ENCODE data around the gene SOWAHA.

Gene SOWAHA

DNA sequence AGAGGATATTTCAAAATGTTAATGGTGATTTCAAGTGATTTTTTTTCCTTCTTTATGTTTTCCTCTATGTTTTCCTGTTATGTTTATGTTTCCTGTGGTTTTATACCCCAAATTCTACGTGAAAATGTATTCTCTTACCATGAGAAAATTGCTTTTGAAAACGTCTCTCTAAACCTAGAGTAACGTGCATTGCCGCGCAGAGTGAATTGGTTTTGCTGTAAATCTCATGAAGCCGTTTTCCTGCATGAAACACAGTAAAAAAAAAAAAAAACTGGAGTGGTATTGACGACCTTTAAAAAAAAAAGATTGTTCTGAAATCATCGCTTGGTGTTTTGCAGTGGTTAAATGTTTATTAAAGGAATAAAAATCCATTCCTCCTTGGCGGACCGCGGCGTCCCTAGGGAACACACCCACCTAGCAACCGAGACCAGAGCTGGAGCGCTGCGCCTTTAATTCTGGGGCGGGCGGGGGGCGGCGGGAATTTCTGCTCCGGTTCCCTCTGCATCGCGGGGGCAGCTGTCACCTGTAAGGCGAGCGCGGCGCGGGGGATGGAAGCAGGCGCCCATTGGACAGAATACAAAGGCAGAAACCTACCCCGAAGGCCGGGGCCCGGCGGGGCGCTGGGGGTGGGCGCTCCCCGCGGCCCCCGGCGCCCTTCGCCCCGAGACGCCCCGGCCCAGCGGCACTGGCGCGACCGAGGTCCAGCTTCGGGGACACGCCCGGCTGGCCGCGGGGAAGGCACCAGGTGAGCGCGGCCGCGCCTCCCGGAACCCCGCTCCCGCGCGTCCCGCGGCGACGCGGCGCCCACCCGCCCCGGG, at the start of gene SOWAHA:
Gene SOWAHA, plus strand, starts transcription at position 522 of the 818 bp plus-strand sequence. CDS start 320 bp downstream, outside the sequence.
- no peak within 1 kb of the TSS for H3K9ac ChIP-seq (ENCODE audit: low read length)
- H3K36me3 ChIP-seq (ENCODE audit: control insufficient read depth, low read depth, low read length), result no peaks in the 10 kb centered on the region
- peaks cover 75% of the 10 kb centered on the region for H3K27me3 ChIP-seq (ENCODE audit: control insufficient read depth, insufficient read depth, low read length)
- H3K4me1 ChIP-seq (ENCODE audit: control insufficient read depth, low read depth, low read length), result peaks cover 6% of the 10 kb centered on the region
- no peak within 1 kb of the TSS for H3K27ac ChIP-seq (ENCODE audit: low read length)
- peak within 1 kb of the TSS; percentile 32 for H3K4me3 ChIP-seq (ENCODE audit: low read length)
- H3K9me3 ChIP-seq (ENCODE audit: control insufficient read depth, low read depth, low read length), result no peaks in the 10 kb centered on the region

GRCh38 chr5:132764051-132764450, 49.1 kb upstream of the SOWAHA start:
- Histone ChIP-seq H3K9ac (ENCODE audit: low read length) (no peak overlapping the region), H3K27ac (ENCODE audit: low read length) (no peak overlapping the region), H3K4me3 (ENCODE audit: low read length) (no peak overlapping the region), H3K27me3 (ENCODE audit: control insufficient read depth, insufficient read depth, low read length) (no peaks in the 10 kb centered on the region), H3K36me3 (ENCODE audit: control insufficient read depth, low read depth, low read length) (no peaks in the 10 kb centered on the region), H3K9me3 (ENCODE audit: control insufficient read depth, low read depth, low read length) (no peaks in the 10 kb centered on the region), H3K4me1 (ENCODE audit: control insufficient read depth, low read depth, low read length) (no peaks in the 10 kb centered on the region)

DNA sequence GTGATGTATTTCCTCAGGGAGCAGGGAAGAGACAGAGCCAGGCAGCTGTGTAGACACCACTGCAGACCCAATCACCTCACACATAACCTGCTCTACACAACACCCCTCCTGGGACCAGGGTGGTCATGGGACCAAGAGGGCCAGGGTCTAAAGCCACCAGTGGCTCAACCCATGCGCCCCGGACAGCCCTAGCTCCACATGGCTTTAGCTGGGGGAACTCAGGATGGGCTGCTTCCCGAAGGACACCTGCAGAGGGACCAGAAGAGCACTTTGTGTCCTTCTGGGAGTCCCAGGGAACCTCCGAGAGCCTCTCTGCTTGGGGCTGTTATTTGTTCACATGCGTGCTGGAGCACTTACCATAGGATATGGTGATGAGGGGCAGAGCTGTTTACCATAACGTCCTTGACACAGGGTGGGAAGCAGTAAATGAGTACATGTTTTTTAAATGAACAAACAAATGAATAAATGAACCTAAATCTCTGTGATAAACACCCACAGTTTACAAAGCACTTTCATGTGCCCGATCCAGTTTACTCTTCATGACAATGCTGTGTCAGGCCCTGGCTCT, 48.3 kb upstream of the SOWAHA start:
- H3K27me3 ChIP-seq (ENCODE audit: control insufficient read depth, insufficient read depth, low read length), result no peaks in the 10 kb centered on the region
- no peaks in the 10 kb centered on the region for H3K4me1 ChIP-seq (ENCODE audit: control insufficient read depth, low read depth, low read length)
- no peak overlapping the region for H3K9ac ChIP-seq (ENCODE audit: low read length)
- no peaks in the 10 kb centered on the region for H3K36me3 ChIP-seq (ENCODE audit: control insufficient read depth, low read depth, low read length)
- no peak overlapping the region for H3K4me3 ChIP-seq (ENCODE audit: low read length)
- no peaks in the 10 kb centered on the region for H3K9me3 ChIP-seq (ENCODE audit: control insufficient read depth, low read depth, low read length)
- no peak overlapping the region for H3K27ac ChIP-seq (ENCODE audit: low read length)

DNA sequence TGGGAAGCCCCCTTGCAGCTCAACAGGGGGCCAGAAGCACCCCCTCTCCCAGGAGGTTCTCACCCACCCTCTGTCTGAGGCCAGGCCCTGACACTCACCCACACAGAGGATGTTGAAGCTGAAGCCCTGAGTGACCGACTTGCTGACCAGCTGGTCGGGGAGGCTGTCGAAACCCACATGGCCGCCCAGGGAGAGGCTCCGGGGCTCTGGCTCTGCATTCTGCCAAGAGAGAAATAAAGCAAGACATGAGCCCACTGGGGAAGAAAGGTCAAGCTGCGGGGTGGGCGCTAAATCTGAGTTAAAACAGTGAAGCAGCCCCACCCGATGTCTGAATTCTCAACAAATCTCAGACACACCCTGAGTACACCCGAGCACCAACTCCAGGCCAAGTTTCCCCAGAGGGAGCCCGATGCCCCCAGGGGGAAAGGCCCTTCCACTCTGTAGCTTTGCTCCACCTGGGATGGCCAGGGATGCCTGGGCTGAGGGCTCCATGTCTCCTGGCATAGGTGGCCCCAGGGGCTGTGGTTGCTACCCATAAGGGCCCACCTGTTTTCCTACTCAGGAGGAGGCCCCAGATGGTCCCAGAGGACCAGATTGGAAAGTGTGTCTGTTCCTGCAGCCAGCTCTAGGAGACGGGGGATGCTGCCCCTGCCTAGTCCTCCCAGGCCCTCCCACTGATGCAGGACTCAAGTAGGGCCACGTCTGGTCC, 47.6 kb upstream of the SOWAHA start:
- no peaks in the 10 kb centered on the region for H3K27me3 ChIP-seq (ENCODE audit: control insufficient read depth, insufficient read depth, low read length)
- H3K4me1 ChIP-seq (ENCODE audit: control insufficient read depth, low read depth, low read length), result peaks cover under 1% of the 10 kb centered on the region
- H3K4me3 ChIP-seq (ENCODE audit: low read length), result no peak overlapping the region
- no peaks in the 10 kb centered on the region for H3K36me3 ChIP-seq (ENCODE audit: control insufficient read depth, low read depth, low read length)
- H3K9me3 ChIP-seq (ENCODE audit: control insufficient read depth, low read depth, low read length), result no peaks in the 10 kb centered on the region
- no peak overlapping the region for H3K9ac ChIP-seq (ENCODE audit: low read length)
- H3K27ac ChIP-seq (ENCODE audit: low read length), result no peak overlapping the region

DNA sequence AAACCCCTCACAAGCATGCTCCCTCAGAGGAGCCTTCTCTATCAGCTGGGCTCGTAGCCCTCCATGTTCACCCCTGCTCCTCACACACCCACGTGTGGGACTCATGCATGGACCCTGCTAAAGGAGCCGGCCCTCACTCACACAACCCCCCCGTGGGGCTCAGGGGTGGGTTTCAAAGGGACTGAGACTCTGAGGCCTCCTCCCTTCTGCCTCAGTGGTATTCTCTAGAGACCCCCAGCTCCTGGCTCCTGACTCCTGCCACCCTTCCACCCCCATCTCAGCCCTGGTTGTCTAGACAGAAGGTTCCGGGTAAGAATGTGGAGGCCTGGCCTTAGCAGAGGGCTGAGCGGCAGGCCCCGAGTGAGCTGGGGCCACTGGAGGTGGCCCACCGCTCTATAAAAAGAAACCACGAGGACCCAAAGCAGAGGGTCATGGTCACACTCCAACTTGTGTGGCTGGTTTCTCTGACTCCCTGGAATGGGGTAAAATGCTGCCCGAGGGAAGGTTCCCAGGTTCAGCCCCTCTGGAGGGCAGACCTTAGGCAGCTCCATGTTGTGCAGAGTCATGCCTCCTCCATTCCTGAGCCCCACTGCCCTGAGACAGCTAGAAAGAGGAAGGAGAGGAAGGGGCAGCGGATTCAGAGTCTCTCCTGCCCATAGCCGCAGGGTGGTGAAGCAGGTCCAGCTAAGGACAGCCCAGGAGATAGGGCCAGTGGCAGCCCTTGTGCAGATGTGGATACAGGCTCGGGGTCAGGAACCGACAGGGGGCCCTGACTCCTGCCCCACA, 46.9 kb upstream of the SOWAHA start:
- Histone ChIP-seq H3K27me3 (ENCODE audit: control insufficient read depth, insufficient read depth, low read length) (no peaks in the 10 kb centered on the region), H3K4me1 (ENCODE audit: control insufficient read depth, low read depth, low read length) (peaks cover 5% of the 10 kb centered on the region), H3K4me3 (ENCODE audit: low read length) (no peak overlapping the region), H3K9me3 (ENCODE audit: control insufficient read depth, low read depth, low read length) (no peaks in the 10 kb centered on the region), H3K27ac (ENCODE audit: low read length) (no peak overlapping the region), H3K9ac (ENCODE audit: low read length) (no peak overlapping the region), H3K36me3 (ENCODE audit: control insufficient read depth, low read depth, low read length) (no peaks in the 10 kb centered on the region)

- no peaks in the 10 kb centered on the region for H3K27me3 ChIP-seq (ENCODE audit: control insufficient read depth, insufficient read depth, low read length)
- H3K4me1 ChIP-seq (ENCODE audit: control insufficient read depth, low read depth, low read length), result peaks cover 8% of the 10 kb centered on the region
Observed at GRCh38 chr5:132766806-132767055, 46.4 kb upstream of the SOWAHA start.

DNA sequence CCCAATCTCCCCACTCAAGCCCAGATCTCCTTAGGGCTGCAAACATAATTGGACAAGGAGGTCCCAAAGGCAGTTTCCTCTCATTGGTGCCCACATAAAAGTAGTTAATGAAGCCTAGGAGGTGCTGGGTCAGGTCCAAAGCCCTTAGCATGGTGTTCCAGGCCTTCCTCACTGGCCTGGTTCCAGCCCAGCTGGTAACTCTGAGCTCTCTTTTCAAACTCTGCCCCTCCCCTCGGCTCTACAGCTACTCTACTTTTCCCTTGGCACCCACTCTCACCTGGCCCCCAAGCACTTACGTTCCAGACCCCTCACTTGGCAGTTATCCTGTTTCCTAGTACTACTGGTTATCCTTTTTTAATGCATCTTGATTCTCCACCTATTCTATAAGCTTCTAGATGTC, 46.0 kb upstream of the SOWAHA start:
- peaks cover 12% of the 10 kb centered on the region for H3K4me1 ChIP-seq (ENCODE audit: control insufficient read depth, low read depth, low read length)
- no peaks in the 10 kb centered on the region for H3K27me3 ChIP-seq (ENCODE audit: control insufficient read depth, insufficient read depth, low read length)
- no peaks in the 10 kb centered on the region for H3K9me3 ChIP-seq (ENCODE audit: control insufficient read depth, low read depth, low read length)
- H3K4me3 ChIP-seq (ENCODE audit: low read length), result no peak overlapping the region
- H3K9ac ChIP-seq (ENCODE audit: low read length), result no peak overlapping the region
- H3K36me3 ChIP-seq (ENCODE audit: control insufficient read depth, low read depth, low read length), result no peaks in the 10 kb centered on the region
- H3K27ac ChIP-seq (ENCODE audit: low read length), result no peak overlapping the region

More at GRCh38 chr5:132766806-132767055, 46.4 kb upstream of the SOWAHA start:
- Histone ChIP-seq H3K9me3 (ENCODE audit: control insufficient read depth, low read depth, low read length) (no peaks in the 10 kb centered on the region), H3K9ac (ENCODE audit: low read length) (no peak overlapping the region), H3K27ac (ENCODE audit: low read length) (no peak overlapping the region), H3K36me3 (ENCODE audit: control insufficient read depth, low read depth, low read length) (no peaks in the 10 kb centered on the region), H3K4me3 (ENCODE audit: low read length) (no peak overlapping the region)

DNA sequence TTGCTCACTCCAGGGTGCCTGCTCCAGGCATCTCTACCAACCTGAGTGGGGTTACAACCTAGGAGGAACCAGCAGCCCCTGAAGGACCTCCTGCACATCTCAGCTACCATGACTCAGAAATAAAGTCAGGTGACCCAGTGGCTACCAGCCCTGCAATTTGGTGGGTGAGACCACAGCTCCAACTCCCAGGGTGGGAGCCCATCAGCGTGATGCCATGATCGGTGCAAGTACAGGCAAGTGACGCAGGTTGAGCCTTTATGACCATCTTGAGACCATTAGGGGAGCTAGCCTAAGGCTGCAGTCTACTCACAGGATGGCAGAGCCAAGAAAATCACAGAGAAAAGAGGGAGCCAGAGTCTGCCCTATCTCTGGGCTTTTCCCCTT, 44.6 kb upstream of the SOWAHA start:
- Histone ChIP-seq H3K36me3 (ENCODE audit: control insufficient read depth, low read depth, low read length) (no peaks in the 10 kb centered on the region), H3K4me3 (ENCODE audit: low read length) (no peak overlapping the region), H3K4me1 (ENCODE audit: control insufficient read depth, low read depth, low read length) (peaks cover 12% of the 10 kb centered on the region), H3K27ac (ENCODE audit: low read length) (no peak overlapping the region), H3K9ac (ENCODE audit: low read length) (no peak overlapping the region), H3K9me3 (ENCODE audit: control insufficient read depth, low read depth, low read length) (no peaks in the 10 kb centered on the region), H3K27me3 (ENCODE audit: control insufficient read depth, insufficient read depth, low read length) (no peaks in the 10 kb centered on the region)

- Histone ChIP-seq H3K4me1 (ENCODE audit: control insufficient read depth, low read depth, low read length) (peaks cover 13% of the 10 kb centered on the region), H3K36me3 (ENCODE audit: control insufficient read depth, low read depth, low read length) (no peaks in the 10 kb centered on the region), H3K9ac (ENCODE audit: low read length) (no peak overlapping the region), H3K4me3 (ENCODE audit: low read length) (no peak overlapping the region), H3K27me3 (ENCODE audit: control insufficient read depth, insufficient read depth, low read length) (peaks cover 9% of the 10 kb centered on the region), H3K9me3 (ENCODE audit: control insufficient read depth, low read depth, low read length) (no peaks in the 10 kb centered on the region), H3K27ac (ENCODE audit: low read length) (no peak overlapping the region)
Observed at GRCh38 chr5:132770476-132771159, 42.5 kb upstream of the SOWAHA start.

DNA sequence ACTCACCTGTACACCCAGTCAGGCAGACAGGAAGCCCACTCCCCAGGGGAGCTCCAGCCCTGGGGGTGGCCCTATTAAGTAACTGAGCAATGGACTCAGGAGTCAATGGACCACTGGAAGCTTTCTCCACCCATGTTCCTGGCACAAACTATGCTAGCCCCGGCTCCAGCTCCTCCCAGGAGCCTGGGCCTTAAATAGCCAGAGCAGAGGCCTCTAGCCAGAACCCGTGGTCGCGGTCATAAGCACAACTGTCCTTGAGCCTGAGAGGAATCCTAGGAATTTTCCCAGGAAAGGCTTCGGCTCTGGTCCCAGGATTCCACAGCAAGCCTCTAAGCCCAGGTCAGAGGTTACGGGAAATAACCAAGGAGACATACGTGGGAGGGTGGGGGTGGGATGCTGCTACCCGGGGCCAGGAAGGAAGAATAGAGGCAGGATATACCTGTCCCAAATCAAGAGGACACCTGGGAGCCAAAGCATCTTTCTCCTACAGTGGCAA, 41.6 kb upstream of the SOWAHA start:
- Histone ChIP-seq H3K4me3 (ENCODE audit: low read length) (no peak overlapping the region), H3K9ac (ENCODE audit: low read length) (no peak overlapping the region), H3K36me3 (ENCODE audit: control insufficient read depth, low read depth, low read length) (no peaks in the 10 kb centered on the region), H3K27me3 (ENCODE audit: control insufficient read depth, insufficient read depth, low read length) (peaks cover 19% of the 10 kb centered on the region), H3K4me1 (ENCODE audit: control insufficient read depth, low read depth, low read length) (peaks cover 22% of the 10 kb centered on the region), H3K27ac (ENCODE audit: low read length) (no peak overlapping the region), H3K9me3 (ENCODE audit: control insufficient read depth, low read depth, low read length) (no peaks in the 10 kb centered on the region)
